ENCODE results near the gene OSM.

GRCh38 chr22:30297991-30298701 is 31.5 kb upstream of the OSM start:
- TF ChIP-seq POLR2A (IDR thresholded peaks at IDR 0.05) (no peak), POLR2AphosphoS5 (IDR thresholded peaks at IDR 0.05) (no peak), EP300 (IDR thresholded peaks at IDR 0.05) (no peak)
- TF ChIP-seq, protein P1, sequence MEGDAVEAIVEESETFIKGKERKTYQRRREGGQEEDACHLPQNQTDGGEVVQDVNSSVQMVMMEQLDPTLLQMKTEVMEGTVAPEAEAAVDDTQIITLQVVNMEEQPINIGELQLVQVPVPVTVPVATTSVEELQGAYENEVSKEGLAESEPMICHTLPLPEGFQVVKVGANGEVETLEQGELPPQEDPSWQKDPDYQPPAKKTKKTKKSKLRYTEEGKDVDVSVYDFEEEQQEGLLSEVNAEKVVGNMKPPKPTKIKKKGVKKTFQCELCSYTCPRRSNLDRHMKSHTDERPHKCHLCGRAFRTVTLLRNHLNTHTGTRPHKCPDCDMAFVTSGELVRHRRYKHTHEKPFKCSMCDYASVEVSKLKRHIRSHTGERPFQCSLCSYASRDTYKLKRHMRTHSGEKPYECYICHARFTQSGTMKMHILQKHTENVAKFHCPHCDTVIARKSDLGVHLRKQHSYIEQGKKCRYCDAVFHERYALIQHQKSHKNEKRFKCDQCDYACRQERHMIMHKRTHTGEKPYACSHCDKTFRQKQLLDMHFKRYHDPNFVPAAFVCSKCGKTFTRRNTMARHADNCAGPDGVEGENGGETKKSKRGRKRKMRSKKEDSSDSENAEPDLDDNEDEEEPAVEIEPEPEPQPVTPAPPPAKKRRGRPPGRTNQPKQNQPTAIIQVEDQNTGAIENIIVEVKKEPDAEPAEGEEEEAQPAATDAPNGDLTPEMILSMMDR (IDR thresholded peaks at IDR 0.05) = no peak

All from gastroesophageal sphincter (tissue), 3 donors.